ENCODE results near the gene AGTRAP. TPM values are rescaled to one million over a fixed set of nuclear protein-coding genes. Genes with fewer than 3 reads are reported as not detected.

AGTRAP gene
- total and polyA plus RNA-seq, 2 donors (not counting 3 experiments of a cell fraction or from before 2014, with no cell fraction given): 41.6 to 101 TPM

DNA sequence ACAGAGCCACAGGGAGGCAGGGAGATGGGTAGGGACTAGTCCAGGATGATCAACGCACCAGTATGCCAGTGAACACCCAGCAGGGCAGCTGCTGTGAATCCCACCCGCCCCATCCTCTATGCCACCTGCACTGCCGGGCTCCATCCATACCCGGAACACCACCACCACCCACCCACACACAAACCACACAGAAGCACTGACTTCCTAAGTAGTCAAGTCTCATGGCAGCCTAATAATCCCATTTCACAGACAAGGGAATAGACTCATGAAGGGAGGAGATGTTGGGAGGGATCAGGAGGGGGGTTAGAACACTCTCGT is 38.1 kb upstream of the AGTRAP start:
- FAIRE-seq (no peak), DNase-seq (ENCODE audit: low read depth, low spot score) (no peak)
- Histone ChIP-seq H3K9ac (replicated peaks; ENCODE audit: extremely low read depth, insufficient read depth, low read length) (no peak overlapping the region), H4K20me1 (replicated peaks; ENCODE audit: control insufficient read depth, extremely low read depth, insufficient read depth, low read length) (no peaks in the 10 kb centered on the region), H2AFZ (ENCODE audit: low read depth, low read length) (no peak overlapping the region), H3K79me2 (ENCODE audit: control insufficient read depth, insufficient read depth, low read length) (no peaks in the 10 kb centered on the region), H3K4me1 (ENCODE audit: control insufficient read depth, extremely low read depth, insufficient read depth, low read length) (peaks cover 11% of the 10 kb centered on the region), H3K27me3 (ENCODE audit: control insufficient read depth in 2 of 2, insufficient read depth in 2 of 2, low read length in 2 of 2) (peaks cover 8 to 13% of the 10 kb centered on the region in 2 experiments), H3K9me1 (replicated peaks; ENCODE audit: control insufficient read depth, extremely low read depth, insufficient read depth, low read length) (no peaks in the 10 kb centered on the region), H3K4me2 (ENCODE audit: insufficient read depth, low read length) (no peak overlapping the region), H3K27ac (ENCODE audit: insufficient read depth, low read depth, low read length) (no peak overlapping the region), H3K4me3 (replicated peaks in 1 of 3; ENCODE audit: insufficient read depth in 1 of 3, low read depth in 1 of 3, low read length in 3 of 3) (no peak overlapping the region), H3K36me3 (ENCODE audit: control insufficient read depth in 2 of 2, extremely low read depth in 1 of 2, insufficient read depth in 2 of 2, low read length in 2 of 2) (no peaks in the 10 kb centered on the region), H3K9me3 (replicated peaks; ENCODE audit: control insufficient read depth, insufficient read depth, low read length) (no peaks in the 10 kb centered on the region)
- TF ChIP-seq FOS (IDR thresholded peaks at IDR 0.05; ENCODE audit: borderline replicate concordance, insufficient read depth, low read length): no peak
- TF ChIP-seq POLR2AphosphoS5 (IDR thresholded peaks at IDR 0.05; ENCODE audit: insufficient read depth, low read depth, low read length): no peak
- no peak for TF ChIP-seq MYC (IDR thresholded peaks at IDR 0.05; ENCODE audit: low read depth, low read length)
- TF ChIP-seq JUN (IDR thresholded peaks at IDR 0.05; ENCODE audit: borderline replicate concordance, insufficient read depth, insufficient read length, low read depth): no peak
- TF ChIP-seq, protein P1, sequence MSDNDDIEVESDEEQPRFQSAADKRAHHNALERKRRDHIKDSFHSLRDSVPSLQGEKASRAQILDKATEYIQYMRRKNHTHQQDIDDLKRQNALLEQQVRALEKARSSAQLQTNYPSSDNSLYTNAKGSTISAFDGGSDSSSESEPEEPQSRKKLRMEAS (IDR thresholded peaks at IDR 0.05; ENCODE audit: insufficient read depth, insufficient read length): no peak
- TF ChIP-seq, protein P2, sequence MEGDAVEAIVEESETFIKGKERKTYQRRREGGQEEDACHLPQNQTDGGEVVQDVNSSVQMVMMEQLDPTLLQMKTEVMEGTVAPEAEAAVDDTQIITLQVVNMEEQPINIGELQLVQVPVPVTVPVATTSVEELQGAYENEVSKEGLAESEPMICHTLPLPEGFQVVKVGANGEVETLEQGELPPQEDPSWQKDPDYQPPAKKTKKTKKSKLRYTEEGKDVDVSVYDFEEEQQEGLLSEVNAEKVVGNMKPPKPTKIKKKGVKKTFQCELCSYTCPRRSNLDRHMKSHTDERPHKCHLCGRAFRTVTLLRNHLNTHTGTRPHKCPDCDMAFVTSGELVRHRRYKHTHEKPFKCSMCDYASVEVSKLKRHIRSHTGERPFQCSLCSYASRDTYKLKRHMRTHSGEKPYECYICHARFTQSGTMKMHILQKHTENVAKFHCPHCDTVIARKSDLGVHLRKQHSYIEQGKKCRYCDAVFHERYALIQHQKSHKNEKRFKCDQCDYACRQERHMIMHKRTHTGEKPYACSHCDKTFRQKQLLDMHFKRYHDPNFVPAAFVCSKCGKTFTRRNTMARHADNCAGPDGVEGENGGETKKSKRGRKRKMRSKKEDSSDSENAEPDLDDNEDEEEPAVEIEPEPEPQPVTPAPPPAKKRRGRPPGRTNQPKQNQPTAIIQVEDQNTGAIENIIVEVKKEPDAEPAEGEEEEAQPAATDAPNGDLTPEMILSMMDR (IDR thresholded peaks at IDR 0.05; ENCODE audit: extremely low read depth in 1 of 2, insufficient read depth in 1 of 2, low read depth in 1 of 2, low read length in 2 of 2): no peak
- TF ChIP-seq EZH2 (IDR thresholded peaks at IDR 0.05; ENCODE audit: borderline replicate concordance, low read depth, low read length, severe bottlenecking): no peak
- TF ChIP-seq GATA2 (IDR thresholded peaks at IDR 0.05; ENCODE audit: insufficient read depth, insufficient read length, low read depth, low read length): no peak
- no peak for TF ChIP-seq POLR2A (IDR thresholded peaks at IDR 0.05; ENCODE audit: low read depth, low read length)
- ChIA-PET POLR2A (no interaction called here), CTCF (interaction anchor here (1.6 to 1.8 kb wide), 2 partner anchors 13 to 33 kb away, joined by 5 to 6 read pairs; partner anchors contain the start of gene FBXO6)
- intact Hi-C loops (cut with micrococcal nuclease) (no loop called here), dilution Hi-C loops (cut with MboI; ENCODE audit: extremely low pct_ligation_motif_present, low sequenced_read_pairs) (no loop called here)
- no TSS peak for BruUV-seq (replicated peaks)
